Hepatocyte (in vitro differentiated cells): Measurements from ENCODE around the gene PRKG1.

Experiments
- CTCF ChIP-seq: fragments of 200-600 bp; sonication (generic); IDR thresholded peaks from 2 replicates; pipeline ENCODE4 v1.5.1; 2016; ENCODE audit warnings: antibody characterized with exemption, mild to moderate bottlenecking; ENCODE audit not compliant: poor library complexity
- EZH2 ChIP-seq: fragments of 200-600 bp; sonication (generic); IDR thresholded peaks from 2 replicates; pipeline ENCODE4 v1.6.1; 2016; ENCODE audit warnings: antibody characterized with exemption, mild to moderate bottlenecking, borderline replicate concordance

- TF ChIP-seq CTCF (no peak), EZH2 (no peak)
Observed at GRCh38 chr10:51789118-51789517, 714.8 kb downstream of the PRKG1 start.
